Astrocyte of the hippocampus (primary cell): ENCODE measurements around the gene CIT.

Experiments
- DNase-seq: peaks from one replicate; pipeline ENCODE4 v3.0.0; 2011; ENCODE audit warnings: low read depth, low spot score

Gene CIT

DNA sequence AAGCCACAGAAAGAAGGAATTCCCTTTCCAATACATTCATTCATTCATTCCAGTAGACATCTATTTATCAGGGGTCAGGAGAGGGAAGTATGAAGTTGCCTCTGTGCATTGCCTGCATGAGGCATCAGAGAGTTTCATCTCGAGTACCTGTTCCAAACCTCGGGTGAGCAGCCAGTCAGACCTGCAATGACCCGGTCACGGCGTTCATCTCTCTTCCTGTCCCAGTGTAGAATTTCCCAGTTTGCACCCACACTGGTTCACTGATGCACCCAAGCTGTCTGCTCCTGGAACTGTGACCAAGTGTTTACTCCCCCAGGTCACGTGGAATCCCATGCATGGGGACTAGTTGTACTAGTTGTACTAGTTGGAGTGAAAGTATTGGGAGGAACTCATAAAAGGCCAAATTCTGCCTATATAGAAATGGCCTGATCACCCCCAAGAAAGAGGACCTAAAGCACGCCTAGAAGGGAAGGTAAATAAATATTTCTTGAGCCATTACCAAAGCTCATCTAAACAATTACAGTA lies 231.5 kb downstream of the CIT start:
- DNase-seq: no peak

DNA sequence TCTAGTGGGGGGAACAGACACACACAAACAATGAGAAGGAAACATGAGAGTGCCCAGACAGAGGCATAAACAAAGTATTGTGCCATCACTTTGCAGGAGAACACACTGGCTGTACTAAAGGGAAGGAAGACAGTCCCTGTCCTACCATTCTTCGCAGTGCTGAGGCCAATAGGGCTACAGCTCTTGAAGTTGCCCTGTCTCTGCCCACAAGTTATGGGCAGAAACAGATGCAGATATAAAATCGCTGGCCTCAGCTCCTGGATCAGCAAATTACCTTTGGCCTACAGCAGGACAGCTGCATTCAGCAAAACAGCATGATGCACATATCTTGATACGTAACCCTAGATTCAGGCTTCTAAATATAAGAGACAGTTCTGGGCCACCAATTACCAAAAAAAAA lies 232.2 kb downstream of the CIT start:
- DNase-seq: no peak

DNA sequence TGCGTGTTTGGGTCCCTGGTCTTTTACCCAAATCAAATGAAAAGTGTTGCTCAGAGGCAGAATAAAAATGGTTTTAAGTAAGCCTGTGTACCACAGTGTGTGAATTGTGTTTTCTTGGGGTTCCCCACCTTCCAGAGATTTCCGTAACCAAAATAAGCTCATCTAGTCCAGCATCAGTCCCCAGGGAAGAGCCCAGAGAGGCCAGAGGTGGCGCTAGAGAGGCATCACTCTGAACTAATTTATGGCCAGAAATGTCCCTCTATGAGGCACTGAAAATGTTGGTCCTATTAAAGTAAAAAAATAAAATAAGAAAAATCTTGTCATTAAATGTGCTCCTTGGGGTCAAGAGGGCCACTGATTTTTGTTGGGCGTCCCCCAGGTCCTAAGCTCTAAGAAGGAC lies 234.1 kb downstream of the CIT start:
- no peak for DNase-seq
